Measurements from ENCODE around the gene NUP133. TPM values are rescaled to one million over a fixed set of nuclear protein-coding genes. Genes with fewer than 3 reads are reported as not detected.
"Not testable (repeated sequence)": the region's sequence is repeated elsewhere in the genome, so short reads cannot be mapped to it uniquely, and the experiment has no call there.

The NUP133 gene
- total RNA-seq, 1 experiment from 2014 or later, result 67.8 TPM

- POLR2A ChIA-PET, result no interaction called here
- Mint-ChIP-seq H3K27me3 (ENCODE audit: low read depth) (peaks cover 59% of the 10 kb centered on the region), H3K9me3 (peaks cover 10% of the 10 kb centered on the region), H3K4me3 (no peak overlapping the region), H3K4me1 (peaks cover 10% of the 10 kb centered on the region), H3K27ac (no peak overlapping the region), H3K36me3 (peaks cover 3% of the 10 kb centered on the region)
- no peak for TF ChIP-seq TEAD4 (CRISPR knock-in tag; IDR thresholded peaks at IDR 0.05)
- no peak for TF ChIP-seq ETV6 (CRISPR knock-in tag; IDR thresholded peaks at IDR 0.05)
- TF ChIP-seq ZSCAN18 (CRISPR knock-in tag; IDR thresholded peaks at IDR 0.05), result no peak
- no peak for TF ChIP-seq NFATC4 (CRISPR knock-in tag; IDR thresholded peaks at IDR 0.05)
- no peak for DNase-seq (ENCODE audit: low spot score)
- CTCF ChIA-PET, result interaction anchor here (1.0 kb wide), 2 partner anchors 10 to 84 kb away, joined by 4 read pairs; no protein-coding TSS in a partner anchor
- ATAC-seq, result no peak
Observed at GRCh38 chr1:229397762-229398161, 110.4 kb downstream of the NUP133 start.

- peaks cover 3% of the 10 kb centered on the region for H3K36me3 Mint-ChIP-seq
- ChIA-PET POLR2A (no interaction called here), CTCF (interaction anchor here (0.6 to 1.0 kb wide), 2 partner anchors 47 to 85 kb away, joined by 3 to 4 read pairs; no protein-coding TSS in a partner anchor)
- DNase-seq (ENCODE audit: low spot score), result no peak
- peaks cover 58% of the 10 kb centered on the region for H3K27me3 Mint-ChIP-seq (ENCODE audit: low read depth)
- H3K4me3 Mint-ChIP-seq, result no peak overlapping the region
- no peak overlapping the region for H3K27ac Mint-ChIP-seq
- peak; percentile 32; the same call in 1 of the 2 replicates for ATAC-seq
- no peak for TF ChIP-seq NR3C1 (CRISPR knock-in tag; conservative IDR thresholded peaks at IDR 0.05; ENCODE audit: low read depth)
- no peak for TF ChIP-seq MLX (CRISPR knock-in tag; IDR thresholded peaks at IDR 0.05)
- TF ChIP-seq CBFB (CRISPR knock-in tag; IDR thresholded peaks at IDR 0.05; ENCODE audit: low read depth), result no peak
- no peak for TF ChIP-seq ZNF219 (CRISPR knock-in tag; IDR thresholded peaks at IDR 0.05; ENCODE audit: borderline replicate concordance)
- TF ChIP-seq ATF2 (CRISPR knock-in tag; IDR thresholded peaks at IDR 0.05; ENCODE audit: borderline replicate concordance, low read depth), result no peak
- no peak for TF ChIP-seq ZNF317 (CRISPR knock-in tag; IDR thresholded peaks at IDR 0.05; ENCODE audit: borderline replicate concordance, low read depth)
- TF ChIP-seq MXD4 (CRISPR knock-in tag; IDR thresholded peaks at IDR 0.05; ENCODE audit: borderline replicate concordance), result no peak
- no peak for TF ChIP-seq JUN (CRISPR knock-in tag; IDR thresholded peaks at IDR 0.05)
- no peak for TF ChIP-seq ZMAT4 (CRISPR knock-in tag; IDR thresholded peaks at IDR 0.05)
- no peak for TF ChIP-seq USF1 (CRISPR knock-in tag; IDR thresholded peaks at IDR 0.05)
- no peak for TF ChIP-seq E2F1 (CRISPR knock-in tag; IDR thresholded peaks at IDR 0.05)
- no peak for TF ChIP-seq PRRX2 (CRISPR knock-in tag; IDR thresholded peaks at IDR 0.05)
- H3K9me3 Mint-ChIP-seq, result peaks cover 10% of the 10 kb centered on the region
- H3K4me1 Mint-ChIP-seq, result peaks cover 10% of the 10 kb centered on the region
Observed at GRCh38 chr1:229396585-229397206, 111.4 kb downstream of the NUP133 start.

- H3K4me3 Mint-ChIP-seq; H3K27ac Mint-ChIP-seq; POLR2A ChIA-PET; DNase-seq (ENCODE audit: low spot score); H3K36me3 Mint-ChIP-seq; CTCF ChIA-PET; ATAC-seq: not testable (repeated sequence)
- peaks cover 21% of the 10 kb centered on the region for H3K9me3 Mint-ChIP-seq
- peaks cover 58% of the 10 kb centered on the region for H3K27me3 Mint-ChIP-seq (ENCODE audit: low read depth)
- H3K4me1 Mint-ChIP-seq, result peaks cover 10% of the 10 kb centered on the region
Observed at GRCh38 chr1:229394517-229394916, 113.6 kb downstream of the NUP133 start.
